SIG-M5 treated with dmso at 0.1 percent for 504 hours (cell line): ENCODE results near the gene INMT.

Experiments
- DNase-seq: peaks from one replicate; lab custom pipeline; 2025; ENCODE audit not compliant: unreplicated experiment; lab: John Stamatoyannopoulos, UW

The INMT gene

GRCh38 chr7:30727061-30727945, 24.6 kb upstream of the INMT start:
- peak; percentile 61 for DNase-seq

GRCh38 chr7:30728591-30729100, 23.3 kb upstream of the INMT start:
- DNase-seq: no peak

- no peak for DNase-seq
Measured at GRCh38 chr7:30729642-30730041, 22.3 kb upstream of the INMT start.

- DNase-seq: no peak
Measured at GRCh38 chr7:30730097-30730496, 21.8 kb upstream of the INMT start.

GRCh38 chr7:30730996-30731395, 20.9 kb upstream of the INMT start:
- DNase-seq: no peak

DNA sequence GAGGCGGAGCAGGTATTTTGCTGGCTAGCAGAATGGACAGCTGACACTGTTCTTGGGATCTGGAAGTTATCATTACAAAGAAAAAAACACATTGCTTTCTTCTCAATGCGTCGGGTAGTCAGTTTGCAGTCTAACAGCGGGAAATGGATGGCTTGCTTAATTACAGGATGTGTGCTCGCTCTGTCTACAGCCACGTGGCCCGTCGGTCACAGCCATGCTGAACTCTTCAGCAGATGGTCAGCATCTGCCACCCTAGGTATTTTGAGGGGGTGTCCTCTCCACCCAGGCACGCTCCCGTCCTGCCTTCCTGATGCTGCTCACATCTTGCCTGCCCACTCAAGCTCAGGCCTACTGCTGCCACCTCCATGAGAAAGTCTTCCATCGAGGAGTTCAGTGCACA, 20.4 kb upstream of the INMT start:
- no peak for DNase-seq

GRCh38 chr7:30732606-30733005, 19.3 kb upstream of the INMT start:
- DNase-seq: no peak

DNA sequence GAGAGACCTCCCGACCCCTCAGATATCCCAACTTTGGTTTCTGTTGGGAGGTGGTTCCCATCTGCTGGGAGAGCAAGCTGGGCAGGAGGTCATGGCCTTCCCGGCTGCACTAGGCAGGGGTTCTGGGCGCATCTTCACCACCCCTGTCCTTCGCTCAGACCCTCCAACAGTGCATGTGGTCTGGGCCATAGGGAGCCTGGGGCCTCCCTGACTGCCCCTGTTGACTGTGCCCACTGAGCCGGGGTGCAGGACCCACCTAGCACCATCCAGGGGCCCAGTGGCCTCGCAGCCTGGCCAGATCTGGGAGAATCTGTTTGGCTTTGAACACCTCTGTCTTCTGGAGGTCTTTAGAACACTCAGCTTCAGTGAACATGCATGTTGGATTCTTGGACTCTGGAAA, 18.7 kb upstream of the INMT start:
- no peak for DNase-seq

DNA sequence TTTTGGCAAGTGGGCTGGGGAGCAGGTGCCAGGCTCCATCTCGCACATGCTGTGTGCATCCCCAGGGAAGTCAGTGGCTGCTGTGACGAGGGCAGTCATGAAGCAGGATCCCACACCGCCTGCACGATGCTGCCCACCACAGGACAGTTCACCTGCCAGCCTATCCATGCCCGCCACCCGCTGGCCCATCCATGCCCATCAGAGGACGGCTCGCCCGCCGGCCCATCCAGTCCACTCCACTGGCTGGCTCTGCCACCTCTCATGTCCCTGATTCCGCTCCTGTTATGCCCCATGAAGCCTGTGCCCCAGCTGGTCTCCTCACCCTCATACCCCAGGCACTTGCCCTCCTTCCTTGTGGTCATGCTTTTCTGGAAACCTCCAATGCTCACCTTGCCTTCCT, 18.2 kb upstream of the INMT start:
- DNase-seq: no peak

DNA sequence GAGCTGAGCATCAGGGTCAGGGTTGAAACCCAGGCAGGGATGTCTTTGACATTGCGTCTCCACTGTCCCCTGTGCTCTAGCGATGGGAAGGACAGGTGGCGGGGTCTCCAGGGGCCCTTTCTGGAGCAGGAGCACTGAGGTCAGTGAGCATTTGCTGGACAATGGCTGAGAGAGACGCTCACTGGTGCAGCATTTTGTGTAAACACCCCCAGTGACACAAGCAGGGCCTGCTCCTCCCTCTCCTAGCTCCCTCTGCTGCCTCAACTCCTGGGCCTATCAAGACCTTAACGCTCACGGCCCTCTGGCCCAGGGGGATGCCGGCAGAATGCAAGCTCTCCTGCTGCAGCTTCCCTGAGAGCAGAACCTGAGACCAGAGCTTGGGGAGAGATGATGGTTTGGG, 17.4 kb upstream of the INMT start:
- DNase-seq: no peak

GRCh38 chr7:30735631-30736030, 16.3 kb upstream of the INMT start:
- no peak for DNase-seq

DNA sequence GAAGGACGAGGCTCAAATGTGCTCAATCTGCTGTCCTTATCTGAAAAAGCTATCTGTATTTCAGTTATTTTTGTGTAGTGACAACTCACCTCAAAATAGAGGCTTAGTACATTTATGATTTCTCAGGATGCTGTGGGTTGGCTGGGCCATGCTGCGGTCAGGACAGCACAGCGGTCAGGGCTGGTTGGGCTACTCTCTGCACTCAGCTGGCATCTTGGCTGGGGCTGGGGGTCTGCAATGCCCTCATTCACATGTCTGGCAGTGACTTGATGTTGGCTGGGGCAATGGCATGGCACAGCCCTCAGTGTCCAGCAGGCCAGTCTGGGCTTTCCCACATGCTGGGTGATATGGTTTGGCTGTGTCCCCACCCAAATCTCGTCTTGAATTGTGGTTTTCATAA, 15.6 kb upstream of the INMT start:
- no peak for DNase-seq

DNA sequence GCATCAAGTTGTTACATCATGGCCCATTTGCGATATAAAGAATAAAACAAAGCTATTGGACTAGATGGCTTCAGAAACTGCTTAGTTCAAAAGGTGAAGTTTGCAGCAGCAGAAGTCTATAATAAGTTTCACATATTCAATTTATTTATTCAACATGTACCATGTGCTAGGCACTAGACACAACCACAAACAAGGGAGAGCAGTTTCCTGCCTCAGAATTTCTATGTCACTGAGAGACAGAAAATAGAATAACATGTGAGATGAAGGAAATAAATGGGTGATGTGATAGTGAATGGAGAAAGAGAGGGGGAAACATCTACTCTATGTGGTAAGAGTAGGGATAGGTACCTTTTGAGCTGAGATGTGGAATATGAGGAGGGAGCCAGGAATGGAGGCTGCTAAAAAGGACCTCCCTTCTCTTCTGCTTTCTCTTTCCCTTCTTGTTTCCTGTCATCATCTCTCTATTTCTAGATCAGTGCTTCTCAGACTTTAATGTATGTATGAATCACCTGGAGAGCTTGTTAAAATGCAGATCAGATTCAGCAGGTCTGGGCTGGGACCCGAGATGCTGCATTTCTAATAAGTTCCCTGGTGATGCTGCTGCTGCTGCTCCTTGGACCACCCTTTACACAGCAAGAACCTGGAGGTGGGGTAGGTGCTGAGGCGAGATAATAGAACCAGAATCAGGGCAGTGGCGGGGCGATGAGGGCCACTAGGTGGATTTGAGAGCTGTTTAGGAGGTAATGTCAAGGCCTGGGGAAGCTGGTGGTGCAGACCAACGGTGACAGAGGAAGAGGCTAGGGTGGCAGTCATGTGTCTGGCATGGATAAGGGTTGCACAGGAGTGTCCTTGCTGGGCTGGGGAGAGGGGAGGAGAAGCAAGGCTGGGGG, 13.7 kb upstream of the INMT start:
- DNase-seq: no peak

- no peak for DNase-seq
Measured at GRCh38 chr7:30739691-30740090, 12.2 kb upstream of the INMT start.

DNA sequence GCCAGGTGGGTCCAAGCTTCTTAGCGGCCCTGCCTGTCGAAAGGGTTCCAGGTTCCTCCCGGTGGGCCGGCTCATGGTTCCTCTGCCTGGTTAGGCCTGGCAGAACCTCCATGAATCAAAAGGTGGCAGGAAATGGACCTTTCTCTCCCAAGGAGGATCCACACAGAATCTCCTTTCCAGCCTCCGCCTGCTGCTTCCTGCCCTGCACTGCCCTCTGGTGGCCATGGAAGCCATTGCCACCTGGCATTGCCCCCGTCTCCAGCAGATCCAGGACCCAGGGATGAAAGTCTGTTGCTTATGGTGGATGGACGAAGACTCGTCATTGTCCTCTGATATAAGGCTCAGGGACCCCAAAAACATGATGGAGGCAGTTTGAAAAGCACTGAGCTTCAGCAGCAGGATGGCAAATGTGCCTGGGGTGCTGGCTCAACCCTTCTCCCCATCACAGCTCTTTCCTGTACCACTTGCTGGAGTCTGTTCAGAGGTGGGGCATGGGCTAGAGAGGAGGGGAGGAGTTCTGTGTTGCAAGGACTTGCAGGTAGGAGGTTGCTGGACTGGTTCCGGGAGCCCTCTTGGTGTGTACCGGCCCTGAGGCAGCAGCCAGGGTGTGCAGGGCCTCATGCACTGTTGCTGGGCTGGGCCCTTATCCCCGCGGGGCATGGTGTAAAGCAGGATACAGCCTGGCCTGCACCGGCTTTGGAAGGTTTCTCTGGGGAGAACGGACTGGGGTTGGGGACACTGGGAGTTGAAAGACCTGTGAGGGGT, 11.3 kb upstream of the INMT start:
- peak; percentile 67 for DNase-seq

DNA sequence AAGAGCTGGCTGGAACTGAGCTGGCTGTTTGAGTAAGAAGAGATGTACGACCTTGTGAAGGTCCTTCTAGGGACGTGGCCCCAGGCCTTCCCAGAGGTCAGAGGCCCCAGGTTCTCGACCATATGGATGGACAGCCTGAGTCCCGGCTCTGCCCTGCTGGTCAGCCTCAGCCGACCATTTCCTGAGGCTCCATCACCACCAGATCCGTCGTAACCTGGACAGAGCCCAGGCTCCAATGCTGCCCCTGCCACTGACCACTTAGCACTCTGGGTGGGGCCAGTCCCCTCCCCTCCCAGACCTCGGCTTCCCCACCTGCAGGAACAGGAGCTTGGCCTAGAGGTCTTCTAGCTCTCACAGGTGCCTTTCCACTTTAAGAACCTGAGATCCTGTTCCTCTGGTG, 10.6 kb upstream of the INMT start:
- no peak for DNase-seq

DNA sequence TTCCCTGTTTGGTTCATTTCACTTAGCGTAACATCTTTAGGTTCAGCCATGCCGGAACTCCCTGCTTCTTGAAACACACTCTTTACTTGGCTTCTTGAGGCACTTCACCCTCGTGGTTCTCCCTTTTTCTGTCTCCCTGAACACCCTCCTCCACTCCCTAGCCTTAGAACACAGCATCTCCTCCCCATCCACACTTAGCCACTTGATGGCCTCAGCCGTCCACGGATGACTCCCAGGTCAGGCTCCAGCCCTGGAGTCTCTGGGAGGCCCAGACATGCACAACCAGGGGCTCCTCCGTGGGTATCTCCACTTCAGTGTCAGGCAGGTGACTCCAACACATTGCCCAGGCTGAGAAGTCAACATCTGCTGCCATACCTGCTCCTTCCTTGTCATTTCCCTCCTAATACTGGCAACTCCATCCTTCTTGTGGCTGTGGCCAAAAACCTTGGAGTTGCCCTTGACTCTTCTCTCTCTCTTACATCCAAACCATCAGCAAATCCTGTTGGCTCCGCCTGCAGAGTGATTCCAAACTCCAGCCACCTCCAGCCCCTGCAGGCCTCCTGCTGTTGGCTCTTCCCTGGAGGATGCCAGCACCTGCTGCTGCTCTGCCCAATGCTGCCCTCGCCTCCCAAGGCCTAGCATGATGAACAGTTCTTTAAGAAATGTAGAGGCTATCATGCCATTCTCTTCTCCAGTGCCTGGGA, 8.4 kb upstream of the INMT start:
- no peak for DNase-seq

DNA sequence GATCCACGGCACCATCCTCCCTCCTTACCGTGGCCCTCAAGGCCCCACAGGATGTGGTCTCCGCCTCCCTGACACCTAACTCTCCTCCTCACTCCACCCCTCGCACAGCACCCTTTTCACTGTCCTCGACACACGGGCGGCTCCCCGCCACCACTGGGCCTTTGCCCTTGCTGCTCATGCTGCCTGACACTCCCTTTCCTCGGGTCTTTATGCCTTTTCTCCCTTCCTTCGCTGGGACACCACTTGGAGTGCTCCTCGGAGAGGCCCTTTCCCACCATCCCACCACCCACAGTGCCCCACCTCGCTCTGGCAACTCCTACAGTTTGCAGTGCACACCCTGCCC, 7.9 kb upstream of the INMT start:
- DNase-seq: no peak

DNA sequence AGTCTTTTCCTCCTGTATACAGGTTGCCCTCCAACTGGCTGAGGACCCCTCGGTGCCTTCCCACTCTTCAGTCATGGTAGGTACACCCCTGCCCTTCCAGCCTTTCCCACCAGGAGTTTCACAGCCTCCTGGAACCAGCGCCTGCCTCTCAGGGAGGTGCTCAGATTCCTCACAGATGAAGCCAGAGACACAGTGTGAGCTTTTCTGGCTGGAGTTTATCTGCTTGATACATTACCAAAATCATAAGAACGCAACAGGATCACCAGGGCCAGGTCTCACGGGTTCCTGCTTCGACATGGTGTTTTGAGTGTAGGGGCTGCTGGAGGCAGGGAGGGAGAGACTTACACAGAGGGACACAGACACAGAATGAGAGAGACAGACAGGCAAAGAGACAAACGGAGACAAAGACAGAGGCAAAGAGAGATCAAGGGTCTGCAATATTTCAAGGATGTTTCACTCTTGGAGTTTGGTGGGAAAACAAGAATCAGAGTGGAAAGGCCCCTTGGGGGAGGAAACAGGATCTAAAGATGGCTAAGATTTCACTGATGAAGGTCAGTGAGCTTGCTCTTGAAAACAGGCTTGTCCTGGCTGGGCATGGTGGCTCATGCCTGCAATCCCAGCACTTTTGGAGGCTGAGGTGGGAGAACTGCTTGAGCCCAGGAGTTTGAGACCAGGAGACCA, 6.5 kb upstream of the INMT start:
- no peak for DNase-seq

- no peak for DNase-seq
Measured at GRCh38 chr7:30750010-30750409, 1.9 kb upstream of the INMT start.
